ENCODE measurements around the gene TM4SF4.

Gene TM4SF4

DNA sequence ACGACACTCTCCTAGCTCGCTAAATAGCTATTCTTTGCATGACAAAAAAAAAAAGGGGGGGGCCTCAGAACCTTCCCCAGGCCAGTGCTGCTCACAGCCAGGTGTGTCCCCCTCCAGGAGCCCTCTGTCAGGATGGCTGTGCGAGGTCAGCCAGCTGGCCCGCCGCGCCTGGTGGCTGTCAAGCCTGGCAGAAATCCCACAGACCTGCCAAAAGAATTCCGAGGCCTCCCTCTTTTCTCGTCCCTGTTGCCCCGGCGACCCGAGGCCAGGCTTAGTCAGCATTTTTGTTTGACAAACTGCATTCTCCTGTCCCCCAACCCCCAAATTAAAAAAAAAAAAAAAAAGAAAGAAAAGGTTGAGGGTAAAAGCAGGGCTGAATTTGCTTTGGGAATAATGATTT is 61.9 kb downstream of the TM4SF4 start (continued):
- TF ChIP-seq SCRT2 (tag by site-specific recombination; IDR thresholded peaks at IDR 0.05) (no peak), PBX3 (CRISPR knock-in tag; IDR thresholded peaks at IDR 0.05) (no peak), PRDM6 (tag by site-specific recombination; IDR thresholded peaks at IDR 0.05) (no peak)
- TF ChIP-seq, protein P1, sequence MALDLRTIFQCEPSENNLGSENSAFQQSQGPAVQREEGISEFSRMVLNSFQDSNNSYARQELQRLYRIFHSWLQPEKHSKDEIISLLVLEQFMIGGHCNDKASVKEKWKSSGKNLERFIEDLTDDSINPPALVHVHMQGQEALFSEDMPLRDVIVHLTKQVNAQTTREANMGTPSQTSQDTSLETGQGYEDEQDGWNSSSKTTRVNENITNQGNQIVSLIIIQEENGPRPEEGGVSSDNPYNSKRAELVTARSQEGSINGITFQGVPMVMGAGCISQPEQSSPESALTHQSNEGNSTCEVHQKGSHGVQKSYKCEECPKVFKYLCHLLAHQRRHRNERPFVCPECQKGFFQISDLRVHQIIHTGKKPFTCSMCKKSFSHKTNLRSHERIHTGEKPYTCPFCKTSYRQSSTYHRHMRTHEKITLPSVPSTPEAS (tag by site-specific recombination; IDR thresholded peaks at IDR 0.05): no peak

DNA sequence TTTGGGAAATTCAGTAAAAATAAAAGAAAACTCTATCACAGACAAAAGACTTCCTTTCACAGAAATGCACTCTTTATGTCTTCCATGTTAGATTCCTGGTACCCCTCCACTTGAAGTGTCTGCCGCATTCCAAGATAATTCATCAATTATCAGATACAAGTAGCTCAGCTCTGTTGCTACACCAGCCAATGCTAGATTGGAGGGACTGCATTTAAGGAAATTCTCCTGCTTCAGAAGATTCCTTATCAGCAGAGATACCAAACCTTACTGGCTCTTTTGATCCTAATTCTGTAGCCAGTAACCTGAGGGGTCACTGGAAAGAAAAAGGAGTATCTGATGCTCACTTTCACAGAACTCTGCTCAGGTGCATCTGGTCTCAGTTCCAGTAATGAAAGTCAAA is 63.9 kb downstream of the TM4SF4 start:
- ChIA-PET POLR2A (no interaction called here), CTCF (no interaction called here)
- no peaks in the 10 kb centered on the region for H3K4me1 ChIP-seq (ENCODE audit: control insufficient read depth, insufficient read depth, low read length)
- H3K27ac ChIP-seq (ENCODE audit: extremely low read depth, low read depth, low read length): no peak overlapping the region
- peaks cover 0 to 10% of the 10 kb centered on the region in 2 experiments; a peak in 1 of 3 replicates for H3K36me3 ChIP-seq (ENCODE audit: control insufficient read depth in 2 of 2, insufficient read depth in 1 of 2, low read length in 2 of 2)
- no peaks in the 10 kb centered on the region for H3K9me3 ChIP-seq (ENCODE audit: control insufficient read depth, insufficient read depth, low read depth, low read length)
- H3K4me3 ChIP-seq (ENCODE audit: low read depth, low read length): no peak overlapping the region
- TF ChIP-seq SCRT2 (tag by site-specific recombination; IDR thresholded peaks at IDR 0.05): no peak
- TF ChIP-seq ZNF626 (tag by site-specific recombination; IDR thresholded peaks at IDR 0.05): no peak
- no peak for TF ChIP-seq ZNF169 (tag by site-specific recombination; IDR thresholded peaks at IDR 0.05)
- no peak for TF ChIP-seq ZNF114 (tag by site-specific recombination; IDR thresholded peaks at IDR 0.05)
- TF ChIP-seq HOXD13 (CRISPR knock-in tag; IDR thresholded peaks at IDR 0.05; ENCODE audit: borderline replicate concordance): no peak
- TF ChIP-seq, protein P2, sequence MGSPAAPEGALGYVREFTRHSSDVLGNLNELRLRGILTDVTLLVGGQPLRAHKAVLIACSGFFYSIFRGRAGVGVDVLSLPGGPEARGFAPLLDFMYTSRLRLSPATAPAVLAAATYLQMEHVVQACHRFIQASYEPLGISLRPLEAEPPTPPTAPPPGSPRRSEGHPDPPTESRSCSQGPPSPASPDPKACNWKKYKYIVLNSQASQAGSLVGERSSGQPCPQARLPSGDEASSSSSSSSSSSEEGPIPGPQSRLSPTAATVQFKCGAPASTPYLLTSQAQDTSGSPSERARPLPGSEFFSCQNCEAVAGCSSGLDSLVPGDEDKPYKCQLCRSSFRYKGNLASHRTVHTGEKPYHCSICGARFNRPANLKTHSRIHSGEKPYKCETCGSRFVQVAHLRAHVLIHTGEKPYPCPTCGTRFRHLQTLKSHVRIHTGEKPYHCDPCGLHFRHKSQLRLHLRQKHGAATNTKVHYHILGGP (tag by site-specific recombination; IDR thresholded peaks at IDR 0.05): no peak
- no peak for TF ChIP-seq PBX3 (CRISPR knock-in tag; IDR thresholded peaks at IDR 0.05)
- no peak for TF ChIP-seq MEIS1 (CRISPR knock-in tag; IDR thresholded peaks at IDR 0.05; ENCODE audit: borderline replicate concordance)
- no peak for TF ChIP-seq ZNF76 (tag by site-specific recombination; IDR thresholded peaks at IDR 0.05; ENCODE audit: borderline replicate concordance, low read depth)
- TF ChIP-seq, protein P3, sequence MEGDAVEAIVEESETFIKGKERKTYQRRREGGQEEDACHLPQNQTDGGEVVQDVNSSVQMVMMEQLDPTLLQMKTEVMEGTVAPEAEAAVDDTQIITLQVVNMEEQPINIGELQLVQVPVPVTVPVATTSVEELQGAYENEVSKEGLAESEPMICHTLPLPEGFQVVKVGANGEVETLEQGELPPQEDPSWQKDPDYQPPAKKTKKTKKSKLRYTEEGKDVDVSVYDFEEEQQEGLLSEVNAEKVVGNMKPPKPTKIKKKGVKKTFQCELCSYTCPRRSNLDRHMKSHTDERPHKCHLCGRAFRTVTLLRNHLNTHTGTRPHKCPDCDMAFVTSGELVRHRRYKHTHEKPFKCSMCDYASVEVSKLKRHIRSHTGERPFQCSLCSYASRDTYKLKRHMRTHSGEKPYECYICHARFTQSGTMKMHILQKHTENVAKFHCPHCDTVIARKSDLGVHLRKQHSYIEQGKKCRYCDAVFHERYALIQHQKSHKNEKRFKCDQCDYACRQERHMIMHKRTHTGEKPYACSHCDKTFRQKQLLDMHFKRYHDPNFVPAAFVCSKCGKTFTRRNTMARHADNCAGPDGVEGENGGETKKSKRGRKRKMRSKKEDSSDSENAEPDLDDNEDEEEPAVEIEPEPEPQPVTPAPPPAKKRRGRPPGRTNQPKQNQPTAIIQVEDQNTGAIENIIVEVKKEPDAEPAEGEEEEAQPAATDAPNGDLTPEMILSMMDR (tag by site-specific recombination; IDR thresholded peaks at IDR 0.05): no peak
- TF ChIP-seq ZNF2 (tag by site-specific recombination; IDR thresholded peaks at IDR 0.05): no peak
- no peak for TF ChIP-seq RBAK (tag by site-specific recombination; IDR thresholded peaks at IDR 0.05)
- TF ChIP-seq, protein P4, sequence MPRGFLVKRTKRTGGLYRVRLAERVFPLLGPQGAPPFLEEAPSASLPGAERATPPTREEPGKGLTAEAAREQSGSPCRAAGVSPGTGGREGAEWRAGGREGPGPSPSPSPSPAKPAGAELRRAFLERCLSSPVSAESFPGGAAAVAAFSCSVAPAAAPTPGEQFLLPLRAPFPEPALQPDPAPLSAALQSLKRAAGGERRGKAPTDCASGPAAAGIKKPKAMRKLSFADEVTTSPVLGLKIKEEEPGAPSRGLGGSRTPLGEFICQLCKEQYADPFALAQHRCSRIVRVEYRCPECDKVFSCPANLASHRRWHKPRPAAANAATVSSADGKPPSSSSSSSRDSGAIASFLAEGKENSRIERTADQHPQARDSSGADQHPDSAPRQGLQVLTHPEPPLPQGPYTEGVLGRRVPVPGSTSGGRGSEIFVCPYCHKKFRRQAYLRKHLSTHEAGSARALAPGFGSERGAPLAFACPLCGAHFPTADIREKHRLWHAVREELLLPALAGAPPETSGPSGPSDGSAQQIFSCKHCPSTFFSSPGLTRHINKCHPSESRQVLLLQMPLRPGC (tag by site-specific recombination; IDR thresholded peaks at IDR 0.05): no peak
- TF ChIP-seq, protein P5, sequence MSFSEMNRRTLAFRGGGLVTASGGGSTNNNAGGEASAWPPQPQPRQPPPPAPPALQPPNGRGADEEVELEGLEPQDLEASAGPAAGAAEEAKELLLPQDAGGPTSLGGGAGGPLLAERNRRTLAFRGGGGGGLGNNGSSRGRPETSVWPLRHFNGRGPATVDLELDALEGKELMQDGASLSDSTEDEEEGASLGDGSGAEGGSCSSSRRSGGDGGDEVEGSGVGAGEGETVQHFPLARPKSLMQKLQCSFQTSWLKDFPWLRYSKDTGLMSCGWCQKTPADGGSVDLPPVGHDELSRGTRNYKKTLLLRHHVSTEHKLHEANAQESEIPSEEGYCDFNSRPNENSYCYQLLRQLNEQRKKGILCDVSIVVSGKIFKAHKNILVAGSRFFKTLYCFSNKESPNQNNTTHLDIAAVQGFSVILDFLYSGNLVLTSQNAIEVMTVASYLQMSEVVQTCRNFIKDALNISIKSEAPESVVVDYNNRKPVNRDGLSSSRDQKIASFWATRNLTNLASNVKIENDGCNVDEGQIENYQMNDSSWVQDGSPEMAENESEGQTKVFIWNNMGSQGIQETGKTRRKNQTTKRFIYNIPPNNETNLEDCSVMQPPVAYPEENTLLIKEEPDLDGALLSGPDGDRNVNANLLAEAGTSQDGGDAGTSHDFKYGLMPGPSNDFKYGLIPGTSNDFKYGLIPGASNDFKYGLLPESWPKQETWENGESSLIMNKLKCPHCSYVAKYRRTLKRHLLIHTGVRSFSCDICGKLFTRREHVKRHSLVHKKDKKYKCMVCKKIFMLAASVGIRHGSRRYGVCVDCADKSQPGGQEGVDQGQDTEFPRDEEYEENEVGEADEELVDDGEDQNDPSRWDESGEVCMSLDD (tag by site-specific recombination; IDR thresholded peaks at IDR 0.05): no peak
- TF ChIP-seq ZNF639 (tag by site-specific recombination; IDR thresholded peaks at IDR 0.05): no peak
- TF ChIP-seq ZNF24 (tag by site-specific recombination; IDR thresholded peaks at IDR 0.05): no peak
- no peak for TF ChIP-seq ZNF248 (tag by site-specific recombination; IDR thresholded peaks at IDR 0.05)
- no peak for TF ChIP-seq OSR2 (tag by site-specific recombination; IDR thresholded peaks at IDR 0.05)
